Measurements from ENCODE around the gene DSCAML1.

- TF ChIP-seq ZNF175 (CRISPR knock-in tag; IDR thresholded peaks at IDR 0.05; ENCODE audit: low read depth): no peak
- TF ChIP-seq CTCF (IDR thresholded peaks at IDR 0.05 in 2 of 3, conservative IDR thresholded peaks at IDR 0.05 in 1 of 3; ENCODE audit: insufficient read depth in 2 of 3, low read depth in 1 of 3, low read length in 3 of 3): no peak
- no peak for TF ChIP-seq EP300 (IDR thresholded peaks at IDR 0.05; ENCODE audit: low read length)
- TF ChIP-seq MLX (CRISPR knock-in tag; conservative IDR thresholded peaks at IDR 0.05): no peak
- TF ChIP-seq TCF15 (CRISPR knock-in tag; IDR thresholded peaks at IDR 0.05): no peak
- no peak for TF ChIP-seq TGIF2 (CRISPR knock-in tag; IDR thresholded peaks at IDR 0.05)
Measured at GRCh38 chr11:117421476-117421875, 375.5 kb downstream of the DSCAML1 start.

Measured in K562 (cell line).